K562 (cell line): Measurements from ENCODE around the gene PTPN12. TPM values are rescaled to one million over a fixed set of nuclear protein-coding genes. Genes with fewer than 3 reads are reported as not detected.

Experiments
- BRD4 ChIP-seq: fragments of 200-600 bp; sonication (generic); IDR thresholded peaks from 2 replicates; pipeline ENCODE4 v1.6.1; 2017; ENCODE audit warnings: inconsistent platforms
- EZH2 ChIP-seq: IDR thresholded peaks from 2 replicates; pipeline ENCODE4 v1.6.1; 2012; ENCODE audit warnings: low read depth, mild to moderate bottlenecking, inconsistent platforms, low read length, borderline replicate concordance
- GTF2A2 ChIP-seq: IDR thresholded peaks from 2 replicates; pipeline ENCODE4 v1.6.1; 2016; ENCODE audit warnings: mild to moderate bottlenecking, missing genetic modification characterization, missing compliant biosample characterization
- HDGF ChIP-seq: fragments of 450-650 bp; IDR thresholded peaks from 2 replicates; pipeline ENCODE4 v1.6.1; 2016
- NCOA6 ChIP-seq: fragments of 450-650 bp; IDR thresholded peaks from 2 replicates; pipeline ENCODE4 v1.6.1; 2017; ENCODE audit warnings: mild to moderate bottlenecking
- PCBP1 ChIP-seq: fragments of 200-400 bp; formaldehyde crosslinking; IDR thresholded peaks from 2 replicates; pipeline ENCODE4 v1.6.1; 2018; ENCODE audit warnings: mild to moderate bottlenecking, low read depth, low read length; ENCODE audit not compliant: poor library complexity, severe bottlenecking
- PRMT5 ChIP-seq: sonication (generic); formaldehyde crosslinking; IDR thresholded peaks from 2 replicates; pipeline ENCODE4 v1.5.0; 2020; ENCODE audit warnings: missing genetic modification reagents
- PTBP1 ChIP-seq: fragments of 200-400 bp; formaldehyde crosslinking; IDR thresholded peaks from 2 replicates; pipeline ENCODE4 v1.6.1; 2017; ENCODE audit warnings: low read depth, low read length
- RAD21 ChIP-seq, 2 experiments: fragments of 250-450 bp in 1 of 2; fragments of 450-650 bp in 1 of 2; sonication (Bioruptor Pico) in 1 of 2; formaldehyde crosslinking in 1 of 2; IDR thresholded peaks in 1 of 2; conservative IDR thresholded peaks in 1 of 2; 2 replicates each; pipeline versions ENCODE4 v1.4.0 to v1.8.0; 2020 to 2022; ENCODE audit warnings: mild to moderate bottlenecking in 2 of 2, moderate library complexity in 1 of 2
- SAP30 ChIP-seq: fragments of 200-600 bp; sonication (generic); IDR thresholded peaks from 2 replicates; pipeline ENCODE4 v1.6.1; 2012; ENCODE audit warnings: borderline replicate concordance, low read depth, mild to moderate bottlenecking, moderate library complexity, low read length, control low read depth, inconsistent platforms; ENCODE audit not compliant: insufficient read depth, poor library complexity, severe bottlenecking
- STAT5B ChIP-seq: fragments of 250-450 bp; sonication (Bioruptor Pico); IDR thresholded peaks from 2 replicates; pipeline ENCODE4 v1.8.0; 2021; ENCODE audit warnings: mild to moderate bottlenecking, inconsistent platforms
- TEAD4 ChIP-seq, 2 experiments: sonication (generic) in 1 of 2; formaldehyde crosslinking in 1 of 2; IDR thresholded peaks; 2 replicates each; pipeline versions ENCODE4 v1.6.1 to v1.8.0; 2012 to 2022; ENCODE audit warnings: borderline replicate concordance in 1 of 2, inconsistent platforms in 1 of 2, low read length in 1 of 2, mild to moderate bottlenecking in 1 of 2, missing genetic modification reagents in 1 of 2
- ZNF436 ChIP-seq: fragments of 250-450, 450-650 bp; sonication (Bioruptor Pico); formaldehyde crosslinking; IDR thresholded peaks from 2 replicates; pipeline ENCODE4 v1.7.0; 2020; ENCODE audit warnings: mild to moderate bottlenecking
- polyA plus RNA-seq, 8 experiments: library from polyadenylated mRNA; depleted of rRNA in 4 of 8; stranded (reverse) in 5 of 8; unstranded in 3 of 8; fragments of >200 nt; fragmentation: Nextera tagmentation in 2 of 8; fragmentation: Illumina TruSeq in 1 of 8; extraction: Ambion mirVana in 2 of 8; extraction: Trizol in 1 of 8; gene quantifications; 2 replicates each; pipeline versions ENCODE4 v1.2.1 to v1.2.3, GENCODE V29; 2011 to 2014; ENCODE audit warnings: inconsistent platforms in 1 of 8, missing spikeins in 1 of 8
- total RNA-seq, 7 experiments: library from RNA; depleted of rRNA in 6 of 7; stranded (reverse); fragments of >200 nt in 6 of 7; fragmentation: Illumina TruSeq in 2 of 7; extraction: Trizol in 2 of 7; gene quantifications; 2 replicates each; pipeline versions ENCODE4 v1.2.1 to v1.2.3, GENCODE V29; 2011 to 2021; ENCODE audit warnings: low replicate concordance in 1 of 7
- TF ChIP-seq, protein P1 (sequence below): sonication (generic); formaldehyde crosslinking; IDR thresholded peaks from 2 replicates; pipeline ENCODE4 v1.8.1; 2022; ENCODE audit warnings: missing genetic modification reagents
- TF ChIP-seq, protein P2 (sequence below): sonication (generic); formaldehyde crosslinking; IDR thresholded peaks from 2 replicates; pipeline ENCODE4 v1.8.1; 2023; ENCODE audit warnings: mild to moderate bottlenecking, missing genetic modification reagents
- TF ChIP-seq, protein P3 (sequence below): fragments of 250-450 bp; sonication (Bioruptor Pico); IDR thresholded peaks from 2 replicates; pipeline ENCODE4 v1.4.0; 2020

PTPN12 gene
- total and polyA plus RNA-seq, 9 of the 15 experiments (the other 6 are each of a cell fraction or from before 2014, with no cell fraction given), result 15.3 to 79.8 (median 26.6) TPM

DNA sequence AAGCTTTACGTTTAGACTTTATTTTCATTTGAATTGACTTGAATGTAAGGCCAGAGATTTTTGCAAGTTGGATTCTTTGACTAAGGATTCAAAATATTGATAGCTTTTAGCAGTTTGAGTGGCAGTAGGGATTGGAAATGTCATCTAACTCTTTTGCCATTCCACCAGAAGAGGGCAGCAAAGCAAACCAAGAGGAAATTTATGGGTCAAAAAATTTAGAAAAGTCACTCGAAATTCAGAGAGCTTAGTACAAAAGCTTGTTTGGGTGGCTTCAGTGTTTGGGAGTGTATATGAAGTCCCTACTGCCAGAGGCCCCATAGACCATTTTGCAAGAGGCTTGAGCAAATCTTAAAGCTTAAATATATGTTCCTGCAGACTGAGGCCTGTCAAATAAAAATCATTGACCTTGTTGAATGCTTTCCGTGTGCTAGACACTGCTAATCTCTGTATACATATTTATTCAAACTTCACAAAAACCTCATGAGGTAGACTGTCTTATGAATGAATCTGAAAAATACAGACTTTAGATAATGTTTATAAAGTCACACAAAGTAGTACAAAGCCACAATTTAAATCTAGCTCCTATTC is 114.6 kb downstream of the PTPN12 start (continued):
- peak; percentile 63 to 76 for TF ChIP-seq RAD21 (CRISPR knock-in tag; conservative IDR thresholded peaks at IDR 0.05 in 1 of 2, IDR thresholded peaks at IDR 0.05 in 1 of 2)
- no peak for TF ChIP-seq PRMT5 (CRISPR knock-in tag)
- no peak for TF ChIP-seq BRD4
- TF ChIP-seq, protein P1, sequence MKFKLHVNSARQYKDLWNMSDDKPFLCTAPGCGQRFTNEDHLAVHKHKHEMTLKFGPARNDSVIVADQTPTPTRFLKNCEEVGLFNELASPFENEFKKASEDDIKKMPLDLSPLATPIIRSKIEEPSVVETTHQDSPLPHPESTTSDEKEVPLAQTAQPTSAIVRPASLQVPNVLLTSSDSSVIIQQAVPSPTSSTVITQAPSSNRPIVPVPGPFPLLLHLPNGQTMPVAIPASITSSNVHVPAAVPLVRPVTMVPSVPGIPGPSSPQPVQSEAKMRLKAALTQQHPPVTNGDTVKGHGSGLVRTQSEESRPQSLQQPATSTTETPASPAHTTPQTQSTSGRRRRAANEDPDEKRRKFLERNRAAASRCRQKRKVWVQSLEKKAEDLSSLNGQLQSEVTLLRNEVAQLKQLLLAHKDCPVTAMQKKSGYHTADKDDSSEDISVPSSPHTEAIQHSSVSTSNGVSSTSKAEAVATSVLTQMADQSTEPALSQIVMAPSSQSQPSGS (CRISPR knock-in tag), result no peak
- TF ChIP-seq, protein P2, sequence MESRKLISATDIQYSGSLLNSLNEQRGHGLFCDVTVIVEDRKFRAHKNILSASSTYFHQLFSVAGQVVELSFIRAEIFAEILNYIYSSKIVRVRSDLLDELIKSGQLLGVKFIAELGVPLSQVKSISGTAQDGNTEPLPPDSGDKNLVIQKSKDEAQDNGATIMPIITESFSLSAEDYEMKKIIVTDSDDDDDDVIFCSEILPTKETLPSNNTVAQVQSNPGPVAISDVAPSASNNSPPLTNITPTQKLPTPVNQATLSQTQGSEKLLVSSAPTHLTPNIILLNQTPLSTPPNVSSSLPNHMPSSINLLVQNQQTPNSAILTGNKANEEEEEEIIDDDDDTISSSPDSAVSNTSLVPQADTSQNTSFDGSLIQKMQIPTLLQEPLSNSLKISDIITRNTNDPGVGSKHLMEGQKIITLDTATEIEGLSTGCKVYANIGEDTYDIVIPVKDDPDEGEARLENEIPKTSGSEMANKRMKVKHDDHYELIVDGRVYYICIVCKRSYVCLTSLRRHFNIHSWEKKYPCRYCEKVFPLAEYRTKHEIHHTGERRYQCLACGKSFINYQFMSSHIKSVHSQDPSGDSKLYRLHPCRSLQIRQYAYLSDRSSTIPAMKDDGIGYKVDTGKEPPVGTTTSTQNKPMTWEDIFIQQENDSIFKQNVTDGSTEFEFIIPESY (CRISPR knock-in tag), result no peak
- no peak for TF ChIP-seq PTBP1
- TF ChIP-seq, protein P3, sequence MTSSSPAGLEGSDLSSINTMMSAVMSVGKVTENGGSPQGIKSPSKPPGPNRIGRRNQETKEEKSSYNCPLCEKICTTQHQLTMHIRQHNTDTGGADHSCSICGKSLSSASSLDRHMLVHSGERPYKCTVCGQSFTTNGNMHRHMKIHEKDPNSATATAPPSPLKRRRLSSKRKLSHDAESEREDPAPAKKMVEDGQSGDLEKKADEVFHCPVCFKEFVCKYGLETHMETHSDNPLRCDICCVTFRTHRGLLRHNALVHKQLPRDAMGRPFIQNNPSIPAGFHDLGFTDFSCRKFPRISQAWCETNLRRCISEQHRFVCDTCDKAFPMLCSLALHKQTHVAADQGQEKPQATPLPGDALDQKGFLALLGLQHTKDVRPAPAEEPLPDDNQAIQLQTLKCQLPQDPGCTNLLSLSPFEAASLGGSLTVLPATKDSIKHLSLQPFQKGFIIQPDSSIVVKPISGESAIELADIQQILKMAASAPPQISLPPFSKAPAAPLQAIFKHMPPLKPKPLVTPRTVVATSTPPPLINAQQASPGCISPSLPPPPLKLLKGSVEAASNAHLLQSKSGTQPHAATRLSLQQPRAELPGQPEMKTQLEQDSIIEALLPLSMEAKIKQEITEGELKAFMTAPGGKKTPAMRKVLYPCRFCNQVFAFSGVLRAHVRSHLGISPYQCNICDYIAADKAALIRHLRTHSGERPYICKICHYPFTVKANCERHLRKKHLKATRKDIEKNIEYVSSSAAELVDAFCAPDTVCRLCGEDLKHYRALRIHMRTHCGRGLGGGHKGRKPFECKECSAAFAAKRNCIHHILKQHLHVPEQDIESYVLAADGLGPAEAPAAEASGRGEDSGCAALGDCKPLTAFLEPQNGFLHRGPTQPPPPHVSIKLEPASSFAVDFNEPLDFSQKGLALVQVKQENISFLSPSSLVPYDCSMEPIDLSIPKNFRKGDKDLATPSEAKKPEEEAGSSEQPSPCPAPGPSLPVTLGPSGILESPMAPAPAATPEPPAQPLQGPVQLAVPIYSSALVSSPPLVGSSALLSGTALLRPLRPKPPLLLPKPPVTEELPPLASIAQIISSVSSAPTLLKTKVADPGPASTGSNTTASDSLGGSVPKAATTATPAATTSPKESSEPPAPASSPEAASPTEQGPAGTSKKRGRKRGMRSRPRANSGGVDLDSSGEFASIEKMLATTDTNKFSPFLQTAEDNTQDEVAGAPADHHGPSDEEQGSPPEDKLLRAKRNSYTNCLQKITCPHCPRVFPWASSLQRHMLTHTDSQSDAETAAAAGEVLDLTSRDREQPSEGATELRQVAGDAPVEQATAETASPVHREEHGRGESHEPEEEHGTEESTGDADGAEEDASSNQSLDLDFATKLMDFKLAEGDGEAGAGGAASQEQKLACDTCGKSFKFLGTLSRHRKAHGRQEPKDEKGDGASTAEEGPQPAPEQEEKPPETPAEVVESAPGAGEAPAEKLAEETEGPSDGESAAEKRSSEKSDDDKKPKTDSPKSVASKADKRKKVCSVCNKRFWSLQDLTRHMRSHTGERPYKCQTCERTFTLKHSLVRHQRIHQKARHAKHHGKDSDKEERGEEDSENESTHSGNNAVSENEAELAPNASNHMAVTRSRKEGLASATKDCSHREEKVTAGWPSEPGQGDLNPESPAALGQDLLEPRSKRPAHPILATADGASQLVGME (CRISPR knock-in tag), result no peak
- TF ChIP-seq TEAD4 (IDR thresholded peaks at IDR 0.05; ENCODE audit: low read length), result no peak
- no peak for TF ChIP-seq TEAD4 (CRISPR knock-in tag; IDR thresholded peaks at IDR 0.05; ENCODE audit: borderline replicate concordance)
- TF ChIP-seq HDGF, result no peak
- no peak for TF ChIP-seq PCBP1
- 0 out of 2 replicates have a peak, but pooled peaks have one; percentile 27 for TF ChIP-seq NCOA6
- no peak for TF ChIP-seq STAT5B (CRISPR knock-in tag)
- TF ChIP-seq SAP30, result no peak
- TF ChIP-seq GTF2A2, result no peak
- no peak for TF ChIP-seq EZH2
- TF ChIP-seq ZNF436 (CRISPR knock-in tag), result no peak
